Neural progenitor cell (in vitro differentiated cells): Measurements from ENCODE around the gene CFAP119. TPM values are rescaled to one million over a fixed set of nuclear protein-coding genes. Genes with fewer than 3 reads are reported as not detected.

Source experiments
- DNase-seq: peaks from one replicate; pipeline ENCODE4 v3.0.0-alpha.2; 2016; ENCODE audit warnings: low spot score
- H2AFZ ChIP-seq: fragments of 200-600 bp; sonication (generic); replicated peaks from 2 replicates; pipeline ENCODE4 v1.6.1; 2016; ENCODE audit warnings: antibody characterized with exemption
- H3F3A ChIP-seq: fragments of 200-600 bp; sonication (generic); 2 replicates; pipeline ENCODE4 v1.6.1; 2016; ENCODE audit warnings: antibody characterized with exemption, low read depth
- H3K27ac ChIP-seq: fragments of 200-600 bp; sonication (generic); 2 replicates; pipeline ENCODE4 v1.5.1; 2016; ENCODE audit warnings: mild to moderate bottlenecking
- H3K27me3 ChIP-seq: fragments of 200-600 bp; sonication (generic); 2 replicates; pipeline ENCODE4 v1.6.1; 2016; ENCODE audit warnings: mild to moderate bottlenecking, moderate library complexity
- H3K36me3 ChIP-seq: fragments of 200-600 bp; sonication (generic); 2 replicates; pipeline ENCODE4 v1.5.1; 2016
- H3K4me1 ChIP-seq: fragments of 200-600 bp; sonication (generic); 2 replicates; pipeline ENCODE4 v1.6.1; 2016; ENCODE audit warnings: mixed run types
- H3K4me2 ChIP-seq: fragments of 200-600 bp; sonication (generic); 2 replicates; pipeline ENCODE4 v1.6.1; 2016
- H3K4me3 ChIP-seq: fragments of 200-600 bp; sonication (generic); 2 replicates; pipeline ENCODE4 v1.5.1; 2016
- H3K79me2 ChIP-seq: fragments of 200-600 bp; sonication (generic); 2 replicates; pipeline ENCODE4 v1.6.1; 2016; ENCODE audit warnings: low read depth
- H3K9ac ChIP-seq: fragments of 200-600 bp; sonication (generic); 2 replicates; pipeline ENCODE4 v1.6.1; 2016
- H3K9me3 ChIP-seq: fragments of 200-600 bp; sonication (generic); 2 replicates; pipeline ENCODE4 v1.5.1; 2016; ENCODE audit warnings: low read depth
- H4K20me1 ChIP-seq: fragments of 200-600 bp; sonication (generic); 2 replicates; pipeline ENCODE4 v1.6.1; 2016; ENCODE audit warnings: low read depth
- H3K27ac Mint-ChIP-seq: 3 replicates; pipeline ENCODE4 v1.8.0; 2021; ENCODE audit warnings: mixed read lengths
- H3K27me3 Mint-ChIP-seq: 2 replicates; pipeline ENCODE4 v1.8.0; 2022; ENCODE audit warnings: low read depth, mild to moderate bottlenecking, inconsistent platforms, moderate library complexity, mixed read lengths; ENCODE audit not compliant: insufficient read depth
- H3K36me3 Mint-ChIP-seq: 3 replicates; pipeline ENCODE4 v1.8.0; 2021; ENCODE audit warnings: mixed read lengths
- H3K4me1 Mint-ChIP-seq: 3 replicates; pipeline ENCODE4 v1.8.0; 2021; ENCODE audit warnings: mixed read lengths
- H3K4me3 Mint-ChIP-seq: 3 replicates; pipeline ENCODE4 v1.8.0; 2021; ENCODE audit warnings: mild to moderate bottlenecking, moderate library complexity, mixed read lengths
- H3K9me3 Mint-ChIP-seq: 3 replicates; pipeline ENCODE4 v1.8.0; 2020; ENCODE audit warnings: mixed read lengths
- EZH2 ChIP-seq: fragments of 200-600 bp; sonication (generic); IDR thresholded peaks from 2 replicates; pipeline ENCODE4 v1.6.1; 2017; ENCODE audit warnings: antibody characterized with exemption, mild to moderate bottlenecking, moderate library complexity
- EZH2phosphoT487 ChIP-seq: fragments of 200-600 bp; sonication (generic); IDR thresholded peaks from 2 replicates; pipeline ENCODE4 v1.6.1; 2017; ENCODE audit warnings: antibody characterized with exemption
- total RNA-seq: library from RNA; depleted of rRNA; stranded (reverse); fragments of >200 nt; gene quantifications from 2 replicates; pipeline ENCODE4 v1.2.3, GENCODE V29; 2015; ENCODE audit warnings: low replicate concordance
- TF ChIP-seq, protein P1 (sequence below): fragments of 200-600 bp; sonication (generic); IDR thresholded peaks from 2 replicates; pipeline ENCODE4 v1.5.1; 2017; ENCODE audit warnings: antibody characterized with exemption, mild to moderate bottlenecking

The CFAP119 gene
- total RNA-seq, 1 donor from 2014 or later = 0.56 TPM

- no peak overlapping the region for H3K27ac Mint-ChIP-seq
- peaks cover 41% of the 10 kb centered on the region for H3K36me3 Mint-ChIP-seq
- Histone ChIP-seq H3K79me2 (peaks cover 15% of the 10 kb centered on the region), H2AFZ (no peak overlapping the region), H3F3A (no peaks in the 10 kb centered on the region), H3K27me3 (no peaks in the 10 kb centered on the region), H3K4me2 (no peak overlapping the region), H3K4me1 (peaks cover 8% of the 10 kb centered on the region), H3K27ac (no peak overlapping the region), H4K20me1 (peaks cover 17% of the 10 kb centered on the region), H3K9ac (no peak overlapping the region), H3K36me3 (peaks cover 13% of the 10 kb centered on the region), H3K4me3 (no peak overlapping the region), H3K9me3 (no peaks in the 10 kb centered on the region)
- no peak overlapping the region for H3K4me3 Mint-ChIP-seq
- peaks cover 10% of the 10 kb centered on the region for H3K27me3 Mint-ChIP-seq
- H3K4me1 Mint-ChIP-seq = peaks cover 10% of the 10 kb centered on the region
- TF ChIP-seq, protein P1, sequence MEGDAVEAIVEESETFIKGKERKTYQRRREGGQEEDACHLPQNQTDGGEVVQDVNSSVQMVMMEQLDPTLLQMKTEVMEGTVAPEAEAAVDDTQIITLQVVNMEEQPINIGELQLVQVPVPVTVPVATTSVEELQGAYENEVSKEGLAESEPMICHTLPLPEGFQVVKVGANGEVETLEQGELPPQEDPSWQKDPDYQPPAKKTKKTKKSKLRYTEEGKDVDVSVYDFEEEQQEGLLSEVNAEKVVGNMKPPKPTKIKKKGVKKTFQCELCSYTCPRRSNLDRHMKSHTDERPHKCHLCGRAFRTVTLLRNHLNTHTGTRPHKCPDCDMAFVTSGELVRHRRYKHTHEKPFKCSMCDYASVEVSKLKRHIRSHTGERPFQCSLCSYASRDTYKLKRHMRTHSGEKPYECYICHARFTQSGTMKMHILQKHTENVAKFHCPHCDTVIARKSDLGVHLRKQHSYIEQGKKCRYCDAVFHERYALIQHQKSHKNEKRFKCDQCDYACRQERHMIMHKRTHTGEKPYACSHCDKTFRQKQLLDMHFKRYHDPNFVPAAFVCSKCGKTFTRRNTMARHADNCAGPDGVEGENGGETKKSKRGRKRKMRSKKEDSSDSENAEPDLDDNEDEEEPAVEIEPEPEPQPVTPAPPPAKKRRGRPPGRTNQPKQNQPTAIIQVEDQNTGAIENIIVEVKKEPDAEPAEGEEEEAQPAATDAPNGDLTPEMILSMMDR = no peak
- TF ChIP-seq EZH2 = no peak
- TF ChIP-seq EZH2phosphoT487 = no peak
- DNase-seq = no peak
- no peaks in the 10 kb centered on the region for H3K9me3 Mint-ChIP-seq
Observed at GRCh38 chr16:30767767-30768465, 6.1 kb upstream of the CFAP119 start.

DNA sequence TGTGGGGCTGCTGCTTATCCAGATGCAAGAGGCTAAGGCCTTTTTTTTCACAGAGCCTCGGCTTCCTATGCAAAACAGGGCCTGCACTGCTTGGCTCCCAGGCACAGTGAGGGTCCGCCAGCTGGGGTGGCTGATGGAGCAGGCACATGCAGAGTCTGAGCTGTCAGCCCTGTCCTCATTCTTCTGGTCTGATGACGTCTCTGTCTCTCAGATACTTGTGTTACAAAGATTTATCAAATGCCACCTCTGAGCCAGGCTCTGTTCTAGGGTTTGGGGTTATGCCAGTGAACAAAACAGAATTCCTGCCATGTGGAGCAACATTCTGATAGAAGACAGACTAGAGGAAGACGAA is 5.0 kb upstream of the CFAP119 start:
- no peak overlapping the region for H3K4me2 ChIP-seq
- Mint-ChIP-seq H3K4me1 (peaks cover 14% of the 10 kb centered on the region), H3K9me3 (no peaks in the 10 kb centered on the region), H3K4me3 (no peak overlapping the region), H3K36me3 (peaks cover 34% of the 10 kb centered on the region), H3K27me3 (peaks cover 13% of the 10 kb centered on the region), H3K27ac (no peak overlapping the region)
- TF ChIP-seq, protein P1 = no peak
- TF ChIP-seq EZH2phosphoT487 (no peak), EZH2 (no peak)
- peaks cover 10% of the 10 kb centered on the region for H3K4me1 ChIP-seq
- H3K4me3 ChIP-seq = no peak overlapping the region
- peaks cover under 1% of the 10 kb centered on the region for H3F3A ChIP-seq
- H3K27ac ChIP-seq = no peak overlapping the region
- H3K36me3 ChIP-seq = peaks cover 14% of the 10 kb centered on the region
- DNase-seq = no peak
- no peak overlapping the region for H3K9ac ChIP-seq
- no peaks in the 10 kb centered on the region for H3K9me3 ChIP-seq
- no peaks in the 10 kb centered on the region for H3K27me3 ChIP-seq
- peaks cover 22% of the 10 kb centered on the region for H4K20me1 ChIP-seq
- no peak overlapping the region for H2AFZ ChIP-seq
- H3K79me2 ChIP-seq = peaks cover 22% of the 10 kb centered on the region

GRCh38 chr16:30766206-30766932 is 4.5 kb upstream of the CFAP119 start:
- Histone ChIP-seq H3K79me2 (peaks cover 22% of the 10 kb centered on the region), H3K36me3 (peaks cover 14% of the 10 kb centered on the region), H3K9me3 (no peaks in the 10 kb centered on the region), H3K4me3 (no peak overlapping the region), H3K4me2 (no peak overlapping the region), H3K27ac (no peak overlapping the region), H3K9ac (no peak overlapping the region), H3K27me3 (no peaks in the 10 kb centered on the region), H3K4me1 (peaks cover 10% of the 10 kb centered on the region), H2AFZ (no peak overlapping the region), H3F3A (peaks cover 6% of the 10 kb centered on the region), H4K20me1 (peaks cover 22% of the 10 kb centered on the region)
- Mint-ChIP-seq H3K4me1 (peaks cover 14% of the 10 kb centered on the region), H3K9me3 (no peaks in the 10 kb centered on the region), H3K36me3 (peaks cover 32% of the 10 kb centered on the region), H3K27me3 (peaks cover 11% of the 10 kb centered on the region), H3K4me3 (no peak overlapping the region), H3K27ac (no peak overlapping the region)
- no peak for DNase-seq
- TF ChIP-seq, protein P1 = no peak
- TF ChIP-seq EZH2phosphoT487 (no peak), EZH2 (no peak)
